HL-60 (cell line): ENCODE measurements around the gene RAB31.

Experiments
- DNase-seq, 2 experiments: peaks; one replicate each; pipeline ENCODE4 v3.0.0-alpha.2; 2010 to 2020; ENCODE audit warnings: low read depth in 1 of 2, low spot score in 1 of 2
- H3K27ac ChIP-seq: fragments of 250-450 bp; sonication (Bioruptor Pico); replicated peaks from 2 replicates; pipeline ENCODE4 v1.5.1; 2020; ENCODE audit warnings: mild to moderate bottlenecking, moderate library complexity
- H3K27me3 ChIP-seq: fragments of 250-450 bp; sonication (Bioruptor Pico); 2 replicates; pipeline ENCODE4 v1.5.1; 2021; ENCODE audit warnings: mild to moderate bottlenecking, moderate library complexity; ENCODE audit not compliant: insufficient read depth, poor library complexity, severe bottlenecking
- H3K4me3 ChIP-seq: replicated peaks from 2 replicates; pipeline ENCODE4 v1.5.1; 2011; ENCODE audit warnings: mild to moderate bottlenecking, control low read depth, low read length; ENCODE audit not compliant: insufficient read depth
- CTCF ChIP-seq: IDR thresholded peaks from one replicate; pipeline ENCODE4 v1.5.1; 2011; ENCODE audit warnings: low read length, control low read depth, inconsistent platforms; ENCODE audit not compliant: insufficient read depth
- GABPA ChIP-seq: IDR thresholded peaks from 2 replicates; pipeline ENCODE4 v1.6.1; 2012; ENCODE audit warnings: low read depth
- POLR2AphosphoS5 ChIP-seq: IDR thresholded peaks from 2 replicates; pipeline ENCODE4 v1.6.1; 2012; ENCODE audit warnings: low read depth
- SPI1 ChIP-seq: IDR thresholded peaks from 2 replicates; pipeline ENCODE4 v1.6.1; 2012; ENCODE audit warnings: low read depth, mild to moderate bottlenecking, borderline replicate concordance
- TF ChIP-seq, protein P1 (sequence below): IDR thresholded peaks from 2 replicates; pipeline ENCODE4 v1.6.1; 2012; ENCODE audit warnings: low read depth; ENCODE audit not compliant: insufficient replicate concordance

The RAB31 gene

GRCh38 chr18:9902832-9903231, 194.7 kb downstream of the RAB31 start:
- TF ChIP-seq, protein P1, sequence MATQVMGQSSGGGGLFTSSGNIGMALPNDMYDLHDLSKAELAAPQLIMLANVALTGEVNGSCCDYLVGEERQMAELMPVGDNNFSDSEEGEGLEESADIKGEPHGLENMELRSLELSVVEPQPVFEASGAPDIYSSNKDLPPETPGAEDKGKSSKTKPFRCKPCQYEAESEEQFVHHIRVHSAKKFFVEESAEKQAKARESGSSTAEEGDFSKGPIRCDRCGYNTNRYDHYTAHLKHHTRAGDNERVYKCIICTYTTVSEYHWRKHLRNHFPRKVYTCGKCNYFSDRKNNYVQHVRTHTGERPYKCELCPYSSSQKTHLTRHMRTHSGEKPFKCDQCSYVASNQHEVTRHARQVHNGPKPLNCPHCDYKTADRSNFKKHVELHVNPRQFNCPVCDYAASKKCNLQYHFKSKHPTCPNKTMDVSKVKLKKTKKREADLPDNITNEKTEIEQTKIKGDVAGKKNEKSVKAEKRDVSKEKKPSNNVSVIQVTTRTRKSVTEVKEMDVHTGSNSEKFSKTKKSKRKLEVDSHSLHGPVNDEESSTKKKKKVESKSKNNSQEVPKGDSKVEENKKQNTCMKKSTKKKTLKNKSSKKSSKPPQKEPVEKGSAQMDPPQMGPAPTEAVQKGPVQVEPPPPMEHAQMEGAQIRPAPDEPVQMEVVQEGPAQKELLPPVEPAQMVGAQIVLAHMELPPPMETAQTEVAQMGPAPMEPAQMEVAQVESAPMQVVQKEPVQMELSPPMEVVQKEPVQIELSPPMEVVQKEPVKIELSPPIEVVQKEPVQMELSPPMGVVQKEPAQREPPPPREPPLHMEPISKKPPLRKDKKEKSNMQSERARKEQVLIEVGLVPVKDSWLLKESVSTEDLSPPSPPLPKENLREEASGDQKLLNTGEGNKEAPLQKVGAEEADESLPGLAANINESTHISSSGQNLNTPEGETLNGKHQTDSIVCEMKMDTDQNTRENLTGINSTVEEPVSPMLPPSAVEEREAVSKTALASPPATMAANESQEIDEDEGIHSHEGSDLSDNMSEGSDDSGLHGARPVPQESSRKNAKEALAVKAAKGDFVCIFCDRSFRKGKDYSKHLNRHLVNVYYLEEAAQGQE = no peak
- TF ChIP-seq POLR2AphosphoS5 (no peak), SPI1 (no peak), CTCF (no peak), GABPA (no peak)
- H3K4me3 ChIP-seq = no peak overlapping the region
- DNase-seq = no peak
- no peaks in the 10 kb centered on the region for H3K27me3 ChIP-seq
- no peak overlapping the region for H3K27ac ChIP-seq

GRCh38 chr18:9905401-9905922, 197.4 kb downstream of the RAB31 start:
- TF ChIP-seq POLR2AphosphoS5 = no peak
- TF ChIP-seq, protein P1 = no peak
- no peak for TF ChIP-seq GABPA
- TF ChIP-seq SPI1 = no peak
- TF ChIP-seq CTCF = no peak
- peak in 1 of 2 experiments; percentile 45 for DNase-seq

GRCh38 chr18:9906481-9906880, 198.4 kb downstream of the RAB31 start:
- peak in 1 of 2 experiments; percentile 82 for DNase-seq
- peak overlapping the region; percentile 25 for H3K27ac ChIP-seq
- no peaks in the 10 kb centered on the region for H3K27me3 ChIP-seq
- TF ChIP-seq GABPA (no peak), SPI1 (peak; percentile 84)
- H3K4me3 ChIP-seq = no peak overlapping the region

More at GRCh38 chr18:9905401-9905922, 197.4 kb downstream of the RAB31 start:
- Histone ChIP-seq H3K27ac (no peak overlapping the region; the same call in 1 of the 2 replicates), H3K4me3 (no peak overlapping the region), H3K27me3 (no peaks in the 10 kb centered on the region)

GRCh38 chr18:9907867-9908266, 199.8 kb downstream of the RAB31 start:
- Histone ChIP-seq H3K27ac (no peak overlapping the region), H3K27me3 (no peaks in the 10 kb centered on the region), H3K4me3 (no peak overlapping the region)
- TF ChIP-seq CTCF = no peak
- no peak for TF ChIP-seq GABPA
- TF ChIP-seq POLR2AphosphoS5 = no peak
- TF ChIP-seq, protein P1 = no peak
- TF ChIP-seq SPI1 = no peak
- DNase-seq = no peak
